Measurements from ENCODE around the gene LAMA1.
A peak's percentile ranks its signal among the peaks of the same experiment; 100 is the strongest.

Gene LAMA1

GRCh38 chr18:6963452-6964097, 154.0 kb downstream of the LAMA1 start:
- TF ChIP-seq, protein P1, sequence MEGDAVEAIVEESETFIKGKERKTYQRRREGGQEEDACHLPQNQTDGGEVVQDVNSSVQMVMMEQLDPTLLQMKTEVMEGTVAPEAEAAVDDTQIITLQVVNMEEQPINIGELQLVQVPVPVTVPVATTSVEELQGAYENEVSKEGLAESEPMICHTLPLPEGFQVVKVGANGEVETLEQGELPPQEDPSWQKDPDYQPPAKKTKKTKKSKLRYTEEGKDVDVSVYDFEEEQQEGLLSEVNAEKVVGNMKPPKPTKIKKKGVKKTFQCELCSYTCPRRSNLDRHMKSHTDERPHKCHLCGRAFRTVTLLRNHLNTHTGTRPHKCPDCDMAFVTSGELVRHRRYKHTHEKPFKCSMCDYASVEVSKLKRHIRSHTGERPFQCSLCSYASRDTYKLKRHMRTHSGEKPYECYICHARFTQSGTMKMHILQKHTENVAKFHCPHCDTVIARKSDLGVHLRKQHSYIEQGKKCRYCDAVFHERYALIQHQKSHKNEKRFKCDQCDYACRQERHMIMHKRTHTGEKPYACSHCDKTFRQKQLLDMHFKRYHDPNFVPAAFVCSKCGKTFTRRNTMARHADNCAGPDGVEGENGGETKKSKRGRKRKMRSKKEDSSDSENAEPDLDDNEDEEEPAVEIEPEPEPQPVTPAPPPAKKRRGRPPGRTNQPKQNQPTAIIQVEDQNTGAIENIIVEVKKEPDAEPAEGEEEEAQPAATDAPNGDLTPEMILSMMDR (IDR thresholded peaks at IDR 0.05; ENCODE audit: insufficient read depth, low read depth, low read length, missing control alignments), result no peak
- no peak for DNase-seq (ENCODE audit: low read depth)

GRCh38 chr18:6962571-6963451, 154.8 kb downstream of the LAMA1 start:
- TF ChIP-seq, protein P1 (IDR thresholded peaks at IDR 0.05; ENCODE audit: insufficient read depth, low read depth, low read length, missing control alignments), result no peak
- DNase-seq (ENCODE audit: low read depth), result no peak
- no peak overlapping the region for H3K4me3 ChIP-seq (ENCODE audit: low read length)

More at GRCh38 chr18:6963452-6964097, 154.0 kb downstream of the LAMA1 start:
- H3K4me3 ChIP-seq (ENCODE audit: low read length), result no peak overlapping the region

DNA sequence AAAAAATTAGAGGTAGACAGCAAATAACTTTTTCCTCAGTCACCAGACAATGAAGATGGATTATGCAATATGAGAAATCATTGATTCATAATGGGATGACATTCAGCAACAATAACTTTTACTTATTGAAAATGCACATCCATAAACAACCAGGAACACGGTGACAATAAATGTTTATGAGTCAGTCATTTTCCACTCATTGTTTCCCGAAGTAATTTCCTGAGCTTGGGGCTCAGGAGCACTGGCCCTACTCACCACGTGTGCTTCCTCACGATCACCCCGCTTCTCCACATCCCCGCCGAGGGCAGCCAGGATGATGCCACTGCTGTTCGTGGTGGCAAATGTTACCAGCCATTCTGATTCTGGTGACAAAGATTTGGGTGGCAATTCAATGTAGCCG, 156.3 kb downstream of the LAMA1 start:
- TF ChIP-seq, protein P1 (IDR thresholded peaks at IDR 0.05; ENCODE audit: insufficient read depth, low read depth, low read length, missing control alignments), result no peak
- peak; percentile 27 for DNase-seq (ENCODE audit: low read depth)
- H3K4me3 ChIP-seq (ENCODE audit: low read length), result no peak overlapping the region

DNA sequence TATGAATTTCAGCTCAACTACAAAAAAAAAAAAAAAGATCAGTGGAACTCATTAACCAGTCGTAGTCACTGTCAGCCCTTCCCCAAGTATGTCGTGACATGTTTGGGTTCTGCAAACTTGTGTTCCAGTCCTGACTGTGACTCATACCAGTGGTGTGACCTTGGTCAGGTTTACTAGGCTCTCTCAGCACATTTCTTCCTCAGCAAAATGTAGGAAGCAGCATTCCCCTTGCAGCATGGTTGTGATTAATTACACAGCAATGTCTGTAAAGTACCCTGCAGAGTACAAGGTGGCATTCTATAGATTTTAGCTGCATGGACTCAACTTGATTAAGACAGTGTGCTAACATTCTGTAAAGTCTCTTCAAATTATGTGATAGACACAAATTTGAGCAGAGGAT, 156.9 kb downstream of the LAMA1 start:
- no peak overlapping the region for H3K4me3 ChIP-seq (ENCODE audit: low read length)
- DNase-seq (ENCODE audit: low read depth), result peak; percentile 76
- TF ChIP-seq, protein P1 (IDR thresholded peaks at IDR 0.05; ENCODE audit: insufficient read depth, low read depth, low read length, missing control alignments), result no peak

- DNase-seq (ENCODE audit: low read depth), result no peak
- TF ChIP-seq, protein P1 (IDR thresholded peaks at IDR 0.05; ENCODE audit: insufficient read depth, low read depth, low read length, missing control alignments), result no peak
- H3K4me3 ChIP-seq (ENCODE audit: low read length), result no peak overlapping the region
Measured at GRCh38 chr18:6960124-6960523, 157.5 kb downstream of the LAMA1 start.

GRCh38 chr18:6959110-6959509, 158.5 kb downstream of the LAMA1 start:
- TF ChIP-seq, protein P1 (IDR thresholded peaks at IDR 0.05; ENCODE audit: insufficient read depth, low read depth, low read length, missing control alignments), result no peak
- H3K4me3 ChIP-seq (ENCODE audit: low read length), result no peak overlapping the region
- DNase-seq (ENCODE audit: low read depth), result no peak

Data from epithelial cell of esophagus (primary cell).